ENCODE results near the gene KCTD15. TPM values are rescaled to one million over a fixed set of nuclear protein-coding genes. Genes with fewer than 3 reads are reported as not detected.
A peak's percentile ranks its signal among the peaks of the same experiment; 100 is the strongest.

Gene KCTD15
- total RNA-seq, 1 experiment from 2014 or later: 41.5 TPM

DNA sequence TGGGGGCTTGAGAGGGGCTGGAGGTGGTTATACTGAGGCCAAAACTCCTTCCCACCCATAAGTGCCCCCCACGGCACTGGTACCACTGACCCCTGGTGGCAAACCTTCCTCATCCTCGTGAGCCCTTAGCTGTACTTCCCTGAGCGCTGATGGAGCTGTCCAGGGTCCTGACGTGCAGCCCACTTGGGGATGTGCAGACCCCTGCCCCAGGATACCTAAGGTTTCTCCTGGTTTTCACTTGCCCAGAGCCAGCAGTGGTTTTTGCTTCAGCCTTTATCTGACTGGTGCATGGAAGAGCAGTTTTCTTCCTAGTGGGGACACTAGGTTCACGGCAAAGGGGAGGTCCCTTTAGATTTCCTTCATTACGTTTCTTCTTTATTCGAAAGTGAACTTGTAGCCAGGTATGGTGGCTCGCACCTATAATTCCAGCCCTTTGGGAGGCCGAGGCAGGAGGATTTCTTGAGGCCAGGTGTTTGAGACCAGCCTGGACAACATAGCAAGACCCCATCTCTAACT lies 28.7 kb upstream of the KCTD15 start (continued):
- TF ChIP-seq, protein P1, sequence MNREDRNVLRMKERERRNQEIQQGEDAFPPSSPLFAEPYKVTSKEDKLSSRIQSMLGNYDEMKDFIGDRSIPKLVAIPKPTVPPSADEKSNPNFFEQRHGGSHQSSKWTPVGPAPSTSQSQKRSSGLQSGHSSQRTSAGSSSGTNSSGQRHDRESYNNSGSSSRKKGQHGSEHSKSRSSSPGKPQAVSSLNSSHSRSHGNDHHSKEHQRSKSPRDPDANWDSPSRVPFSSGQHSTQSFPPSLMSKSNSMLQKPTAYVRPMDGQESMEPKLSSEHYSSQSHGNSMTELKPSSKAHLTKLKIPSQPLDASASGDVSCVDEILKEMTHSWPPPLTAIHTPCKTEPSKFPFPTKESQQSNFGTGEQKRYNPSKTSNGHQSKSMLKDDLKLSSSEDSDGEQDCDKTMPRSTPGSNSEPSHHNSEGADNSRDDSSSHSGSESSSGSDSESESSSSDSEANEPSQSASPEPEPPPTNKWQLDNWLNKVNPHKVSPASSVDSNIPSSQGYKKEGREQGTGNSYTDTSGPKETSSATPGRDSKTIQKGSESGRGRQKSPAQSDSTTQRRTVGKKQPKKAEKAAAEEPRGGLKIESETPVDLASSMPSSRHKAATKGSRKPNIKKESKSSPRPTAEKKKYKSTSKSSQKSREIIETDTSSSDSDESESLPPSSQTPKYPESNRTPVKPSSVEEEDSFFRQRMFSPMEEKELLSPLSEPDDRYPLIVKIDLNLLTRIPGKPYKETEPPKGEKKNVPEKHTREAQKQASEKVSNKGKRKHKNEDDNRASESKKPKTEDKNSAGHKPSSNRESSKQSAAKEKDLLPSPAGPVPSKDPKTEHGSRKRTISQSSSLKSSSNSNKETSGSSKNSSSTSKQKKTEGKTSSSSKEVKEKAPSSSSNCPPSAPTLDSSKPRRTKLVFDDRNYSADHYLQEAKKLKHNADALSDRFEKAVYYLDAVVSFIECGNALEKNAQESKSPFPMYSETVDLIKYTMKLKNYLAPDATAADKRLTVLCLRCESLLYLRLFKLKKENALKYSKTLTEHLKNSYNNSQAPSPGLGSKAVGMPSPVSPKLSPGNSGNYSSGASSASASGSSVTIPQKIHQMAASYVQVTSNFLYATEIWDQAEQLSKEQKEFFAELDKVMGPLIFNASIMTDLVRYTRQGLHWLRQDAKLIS (CRISPR knock-in tag; IDR thresholded peaks at IDR 0.05; ENCODE audit: borderline replicate concordance): no peak
- TF ChIP-seq CREB1 (CRISPR knock-in tag; IDR thresholded peaks at IDR 0.05) (peak; percentile 82), TEAD1 (CRISPR knock-in tag; IDR thresholded peaks at IDR 0.05) (peak; percentile 94), FOXP1 (CRISPR knock-in tag; IDR thresholded peaks at IDR 0.05; ENCODE audit: borderline replicate concordance) (peak; percentile 88)

GRCh38 chr19:33769208-33769607 lies 27.5 kb upstream of the KCTD15 start:
- no peak overlapping the region for H3K4me3 Mint-ChIP-seq
- no peaks in the 10 kb centered on the region; the same call in 1 of the 2 replicates for H3K27me3 Mint-ChIP-seq (ENCODE audit: low read depth)
- DNase-seq (ENCODE audit: low spot score) (no peak), ATAC-seq (no peak)
- CTCF ChIA-PET: interaction anchor here (0.6 to 5.5 kb wide), 12 partner anchors 9 to 534 kb away, joined by 3 to 70 read pairs (median 8); no protein-coding TSS in a partner anchor
- POLR2A ChIA-PET: no interaction called here
- H3K27ac Mint-ChIP-seq: no peak overlapping the region
- peaks cover 1% of the 10 kb centered on the region; the same call in 1 of the 2 replicates for H3K4me1 Mint-ChIP-seq
- TF ChIP-seq, protein P2, sequence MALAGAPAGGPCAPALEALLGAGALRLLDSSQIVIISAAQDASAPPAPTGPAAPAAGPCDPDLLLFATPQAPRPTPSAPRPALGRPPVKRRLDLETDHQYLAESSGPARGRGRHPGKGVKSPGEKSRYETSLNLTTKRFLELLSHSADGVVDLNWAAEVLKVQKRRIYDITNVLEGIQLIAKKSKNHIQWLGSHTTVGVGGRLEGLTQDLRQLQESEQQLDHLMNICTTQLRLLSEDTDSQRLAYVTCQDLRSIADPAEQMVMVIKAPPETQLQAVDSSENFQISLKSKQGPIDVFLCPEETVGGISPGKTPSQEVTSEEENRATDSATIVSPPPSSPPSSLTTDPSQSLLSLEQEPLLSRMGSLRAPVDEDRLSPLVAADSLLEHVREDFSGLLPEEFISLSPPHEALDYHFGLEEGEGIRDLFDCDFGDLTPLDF (CRISPR knock-in tag; IDR thresholded peaks at IDR 0.05): no peak
- TF ChIP-seq MAX (CRISPR knock-in tag; IDR thresholded peaks at IDR 0.05) (no peak), IRF2 (CRISPR knock-in tag; IDR thresholded peaks at IDR 0.05; ENCODE audit: borderline replicate concordance, low read depth) (no peak), IRF1 (CRISPR knock-in tag; IDR thresholded peaks at IDR 0.05) (no peak), NR3C1 (CRISPR knock-in tag; conservative IDR thresholded peaks at IDR 0.05; ENCODE audit: low read depth) (no peak), TP53 (CRISPR knock-in tag; IDR thresholded peaks at IDR 0.05) (no peak), ZNF396 (CRISPR knock-in tag; IDR thresholded peaks at IDR 0.05; ENCODE audit: borderline replicate concordance) (no peak), ZBTB21 (CRISPR knock-in tag; IDR thresholded peaks at IDR 0.05; ENCODE audit: borderline replicate concordance) (no peak), ZNF219 (CRISPR knock-in tag; IDR thresholded peaks at IDR 0.05; ENCODE audit: borderline replicate concordance) (no peak), MLX (CRISPR knock-in tag; IDR thresholded peaks at IDR 0.05) (no peak), ATF6 (CRISPR knock-in tag; IDR thresholded peaks at IDR 0.05) (no peak), FOXP1 (CRISPR knock-in tag; IDR thresholded peaks at IDR 0.05; ENCODE audit: borderline replicate concordance) (no peak), RELA (CRISPR knock-in tag; IDR thresholded peaks at IDR 0.05; ENCODE audit: borderline replicate concordance) (no peak), JUN (CRISPR knock-in tag; IDR thresholded peaks at IDR 0.05) (no peak), TCF7 (CRISPR knock-in tag; IDR thresholded peaks at IDR 0.05; ENCODE audit: low read depth) (no peak), FOXP4 (CRISPR knock-in tag; IDR thresholded peaks at IDR 0.05) (no peak), MYBL2 (CRISPR knock-in tag; IDR thresholded peaks at IDR 0.05) (no peak), CREB1 (CRISPR knock-in tag; IDR thresholded peaks at IDR 0.05) (no peak)
- TF ChIP-seq, protein P3, sequence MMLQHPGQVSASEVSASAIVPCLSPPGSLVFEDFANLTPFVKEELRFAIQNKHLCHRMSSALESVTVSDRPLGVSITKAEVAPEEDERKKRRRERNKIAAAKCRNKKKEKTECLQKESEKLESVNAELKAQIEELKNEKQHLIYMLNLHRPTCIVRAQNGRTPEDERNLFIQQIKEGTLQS (CRISPR knock-in tag; conservative IDR thresholded peaks at IDR 0.05): no peak
- H3K9me3 Mint-ChIP-seq: no peaks in the 10 kb centered on the region
- no peaks in the 10 kb centered on the region for H3K36me3 Mint-ChIP-seq

All from WTC11 (cell line).